ENCODE results near the gene CTTN.

- TF ChIP-seq CTCF (IDR thresholded peaks at IDR 0.05) (no peak), POLR2A (IDR thresholded peaks at IDR 0.05) (no peak)
Measured at GRCh38 chr11:70415642-70416395, 17.5 kb downstream of the CTTN start.

Data from testis (tissue), 2 donors.